GM23338 (cell line): ENCODE results near the gene ACTR6. TPM values are rescaled to one million over a fixed set of nuclear protein-coding genes. Genes with fewer than 3 reads are reported as not detected.
A peak's percentile ranks its signal among the peaks of the same experiment; 100 is the strongest.

Experiments used
- ATAC-seq: fragments of 200-7000 bp; cut with Tn5 transposase; 3 replicates; pipeline ENCODE4 v1.9.1; 2020
- DNase-seq: peaks from one replicate; pipeline ENCODE4 v3.0.0-alpha.2; 2015; ENCODE audit warnings: low spot score
- H2AFZ ChIP-seq: fragments of 200-600 bp; sonication (generic); 2 replicates; pipeline ENCODE4 v1.8.0; 2016; ENCODE audit warnings: antibody characterized with exemption, mild to moderate bottlenecking, moderate library complexity
- H3F3A ChIP-seq: fragments of 200-600 bp; sonication (generic); replicated peaks from 2 replicates; pipeline ENCODE4 v1.8.0; 2017; ENCODE audit warnings: antibody characterized with exemption, mixed run types, low read depth
- H3K27ac ChIP-seq: fragments of 200-600 bp; sonication (generic); 2 replicates; pipeline ENCODE4 v1.6.1; 2016; ENCODE audit warnings: low read depth
- H3K27me3 ChIP-seq: fragments of 200-600 bp; sonication (generic); 2 replicates; pipeline ENCODE4 v1.8.0; 2016; ENCODE audit warnings: mild to moderate bottlenecking, mixed run types, moderate library complexity; ENCODE audit not compliant: insufficient read depth
- H3K36me3 ChIP-seq: fragments of 200-600 bp; sonication (generic); 2 replicates; pipeline ENCODE4 v1.8.0; 2016; ENCODE audit warnings: mild to moderate bottlenecking; ENCODE audit not compliant: insufficient read depth
- H3K4me1 ChIP-seq: fragments of 200-600 bp; sonication (generic); 2 replicates; pipeline ENCODE4 v1.8.0; 2016; ENCODE audit warnings: mild to moderate bottlenecking, moderate library complexity; ENCODE audit not compliant: insufficient read depth
- H3K4me2 ChIP-seq: fragments of 200-600 bp; sonication (generic); 2 replicates; pipeline ENCODE4 v1.7.1; 2017; ENCODE audit warnings: mixed run types
- H3K4me3 ChIP-seq: fragments of 200-600 bp; sonication (generic); 2 replicates; pipeline ENCODE4 v1.6.1; 2016; ENCODE audit warnings: mixed run types
- H3K79me2 ChIP-seq: fragments of 200-600 bp; sonication (generic); replicated peaks from 2 replicates; pipeline ENCODE4 v1.8.0; 2017; ENCODE audit warnings: mild to moderate bottlenecking; ENCODE audit not compliant: insufficient read depth
- H3K9me2 ChIP-seq: fragments of 200-600 bp; sonication (generic); 2 replicates; pipeline ENCODE4 v1.8.0; 2017; ENCODE audit not compliant: insufficient read depth
- H4K20me1 ChIP-seq: fragments of 200-600 bp; sonication (generic); replicated peaks from 2 replicates; pipeline ENCODE4 v1.8.0; 2017; ENCODE audit warnings: mild to moderate bottlenecking; ENCODE audit not compliant: insufficient read depth
- H3K27ac Mint-ChIP-seq: 2 replicates; pipeline ENCODE4 v1.8.0; 2020; ENCODE audit warnings: inconsistent platforms, mild to moderate bottlenecking, moderate library complexity, mixed read lengths
- H3K27me3 Mint-ChIP-seq: 3 replicates; pipeline ENCODE4 v1.8.0; 2022; ENCODE audit warnings: low read depth, mild to moderate bottlenecking, moderate library complexity, mixed read lengths, inconsistent platforms; ENCODE audit not compliant: insufficient read depth, poor library complexity
- H3K36me3 Mint-ChIP-seq: 3 replicates; pipeline ENCODE4 v1.8.0; 2021; ENCODE audit warnings: low read depth, mild to moderate bottlenecking, inconsistent platforms, moderate library complexity, mixed read lengths
- H3K4me1 Mint-ChIP-seq: 3 replicates; pipeline ENCODE4 v1.8.0; 2020; ENCODE audit warnings: mild to moderate bottlenecking, inconsistent platforms, mixed read lengths
- H3K4me3 Mint-ChIP-seq: 3 replicates; pipeline ENCODE4 v1.8.0; 2021; ENCODE audit warnings: moderate library complexity, mild to moderate bottlenecking, inconsistent platforms, mixed read lengths
- H3K9me3 Mint-ChIP-seq: 3 replicates; pipeline ENCODE4 v1.8.0; 2020; ENCODE audit warnings: moderate library complexity, mild to moderate bottlenecking, inconsistent platforms, mixed read lengths
- EZH2 ChIP-seq: fragments of 200-600 bp; sonication (generic); IDR thresholded peaks from one replicate; pipeline ENCODE4 v1.8.0; 2017; ENCODE audit warnings: antibody characterized with exemption, mild to moderate bottlenecking, low read depth; ENCODE audit not compliant: unreplicated experiment
- EZH2phosphoT487 ChIP-seq: fragments of 200-600 bp; sonication (generic); IDR thresholded peaks from one replicate; pipeline ENCODE4 v1.8.1; 2018; ENCODE audit warnings: antibody characterized with exemption; ENCODE audit not compliant: unreplicated experiment
- JUNB ChIP-seq: IDR thresholded peaks from one replicate; pipeline ENCODE4 v1.6.1; 2016; ENCODE audit warnings: antibody characterized with exemption; ENCODE audit not compliant: unreplicated experiment
- POLR2AphosphoS5 ChIP-seq: IDR thresholded peaks from 2 replicates; pipeline ENCODE4 v1.6.1; 2016; ENCODE audit warnings: antibody characterized with exemption, low read depth
- STAT1 ChIP-seq: IDR thresholded peaks from one replicate; pipeline ENCODE4 v1.6.1; 2016; ENCODE audit warnings: antibody characterized with exemption; ENCODE audit not compliant: unreplicated experiment
- ZNF331 ChIP-seq: fragments of 250-450 bp; sonication (Bioruptor Pico); IDR thresholded peaks from 2 replicates; pipeline ENCODE4 v1.5.0; 2020; ENCODE audit warnings: low read depth, mild to moderate bottlenecking, moderate library complexity
- polyA plus RNA-seq: library from polyadenylated mRNA; unstranded; fragments of >200 nt; fragmentation: Nextera tagmentation; extraction: Ambion mirVana; gene quantifications from 2 replicates; pipeline ENCODE4 v1.2.1, GENCODE V29; 2016
- total RNA-seq: library from RNA; depleted of rRNA; stranded (reverse); fragments of >200 nt; shearing (Covaris generic); gene quantifications from 2 replicates; pipeline ENCODE4 v1.2.3, GENCODE V29; 2014
- TF ChIP-seq, protein P1 (sequence below), 2 experiments: fragments of 200-600 bp in 1 of 2; sonication (generic) in 1 of 2; conservative IDR thresholded peaks; 2 replicates each; pipeline versions ENCODE4 v1.5.1 to v1.6.1; 2016 to 2017; ENCODE audit warnings: antibody characterized with exemption in 2 of 2, low read depth in 2 of 2, mild to moderate bottlenecking in 2 of 2, moderate library complexity in 1 of 2
- TF ChIP-seq, protein P2 (sequence below): IDR thresholded peaks from one replicate; pipeline ENCODE4 v1.6.1; 2018; ENCODE audit warnings: antibody characterized with exemption; ENCODE audit not compliant: unreplicated experiment

Gene ACTR6
- total and polyA plus RNA-seq, 2 experiments from 2014 or later, result 30.1 to 42.5 TPM

DNA sequence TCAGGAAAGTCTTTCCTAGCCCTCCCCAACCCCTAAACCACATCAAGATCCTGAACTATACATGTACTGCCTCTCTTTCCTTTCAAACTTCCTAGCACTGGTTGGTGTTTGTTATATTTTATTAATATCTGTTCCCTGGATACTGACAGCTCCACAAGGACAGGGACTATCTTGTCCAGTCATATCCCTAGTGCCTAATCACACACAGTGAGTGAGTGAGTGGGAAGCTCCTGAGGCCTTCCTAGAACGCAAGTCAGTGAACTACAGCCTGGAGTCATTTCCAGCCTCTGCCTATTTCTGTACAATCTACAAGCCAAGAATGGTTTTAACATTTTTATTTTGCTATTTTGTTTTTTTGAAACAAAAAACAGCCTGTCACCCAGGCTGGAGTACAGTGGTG is 7.5 kb upstream of the ACTR6 start:
- Histone ChIP-seq H3K79me2 (peaks cover 4% of the 10 kb centered on the region; the same call in 1 of the 2 replicates), H3K4me1 (no peaks in the 10 kb centered on the region), H3K9me2 (no peaks in the 10 kb centered on the region), H3F3A (peaks cover 3% of the 10 kb centered on the region; the same call in 1 of the 2 replicates), H3K27ac (no peak overlapping the region), H4K20me1 (peaks cover 3% of the 10 kb centered on the region; the same call in 1 of the 2 replicates), H3K4me2 (no peak overlapping the region), H2AFZ (no peak overlapping the region), H3K4me3 (no peak overlapping the region), H3K36me3 (no peaks in the 10 kb centered on the region; the same call in 1 of the 2 replicates), H3K27me3 (no peaks in the 10 kb centered on the region)
- H3K9me3 Mint-ChIP-seq, result peaks cover 2% of the 10 kb centered on the region; the same call in 1 of the 3 replicates
- no peak overlapping the region for H3K4me3 Mint-ChIP-seq
- H3K27ac Mint-ChIP-seq, result peak overlapping the region; percentile 81; the same call in 1 of the 2 replicates
- H3K27me3 Mint-ChIP-seq, result no peaks in the 10 kb centered on the region
- H3K4me1 Mint-ChIP-seq, result peaks cover 6% of the 10 kb centered on the region; the same call in 1 of the 3 replicates
- ATAC-seq, result no peak
- TF ChIP-seq, protein P1, sequence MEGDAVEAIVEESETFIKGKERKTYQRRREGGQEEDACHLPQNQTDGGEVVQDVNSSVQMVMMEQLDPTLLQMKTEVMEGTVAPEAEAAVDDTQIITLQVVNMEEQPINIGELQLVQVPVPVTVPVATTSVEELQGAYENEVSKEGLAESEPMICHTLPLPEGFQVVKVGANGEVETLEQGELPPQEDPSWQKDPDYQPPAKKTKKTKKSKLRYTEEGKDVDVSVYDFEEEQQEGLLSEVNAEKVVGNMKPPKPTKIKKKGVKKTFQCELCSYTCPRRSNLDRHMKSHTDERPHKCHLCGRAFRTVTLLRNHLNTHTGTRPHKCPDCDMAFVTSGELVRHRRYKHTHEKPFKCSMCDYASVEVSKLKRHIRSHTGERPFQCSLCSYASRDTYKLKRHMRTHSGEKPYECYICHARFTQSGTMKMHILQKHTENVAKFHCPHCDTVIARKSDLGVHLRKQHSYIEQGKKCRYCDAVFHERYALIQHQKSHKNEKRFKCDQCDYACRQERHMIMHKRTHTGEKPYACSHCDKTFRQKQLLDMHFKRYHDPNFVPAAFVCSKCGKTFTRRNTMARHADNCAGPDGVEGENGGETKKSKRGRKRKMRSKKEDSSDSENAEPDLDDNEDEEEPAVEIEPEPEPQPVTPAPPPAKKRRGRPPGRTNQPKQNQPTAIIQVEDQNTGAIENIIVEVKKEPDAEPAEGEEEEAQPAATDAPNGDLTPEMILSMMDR (conservative IDR thresholded peaks at IDR 0.05; ENCODE audit: low read depth in 2 of 2), result no peak
- TF ChIP-seq EZH2, result no peak
- TF ChIP-seq, protein P2, sequence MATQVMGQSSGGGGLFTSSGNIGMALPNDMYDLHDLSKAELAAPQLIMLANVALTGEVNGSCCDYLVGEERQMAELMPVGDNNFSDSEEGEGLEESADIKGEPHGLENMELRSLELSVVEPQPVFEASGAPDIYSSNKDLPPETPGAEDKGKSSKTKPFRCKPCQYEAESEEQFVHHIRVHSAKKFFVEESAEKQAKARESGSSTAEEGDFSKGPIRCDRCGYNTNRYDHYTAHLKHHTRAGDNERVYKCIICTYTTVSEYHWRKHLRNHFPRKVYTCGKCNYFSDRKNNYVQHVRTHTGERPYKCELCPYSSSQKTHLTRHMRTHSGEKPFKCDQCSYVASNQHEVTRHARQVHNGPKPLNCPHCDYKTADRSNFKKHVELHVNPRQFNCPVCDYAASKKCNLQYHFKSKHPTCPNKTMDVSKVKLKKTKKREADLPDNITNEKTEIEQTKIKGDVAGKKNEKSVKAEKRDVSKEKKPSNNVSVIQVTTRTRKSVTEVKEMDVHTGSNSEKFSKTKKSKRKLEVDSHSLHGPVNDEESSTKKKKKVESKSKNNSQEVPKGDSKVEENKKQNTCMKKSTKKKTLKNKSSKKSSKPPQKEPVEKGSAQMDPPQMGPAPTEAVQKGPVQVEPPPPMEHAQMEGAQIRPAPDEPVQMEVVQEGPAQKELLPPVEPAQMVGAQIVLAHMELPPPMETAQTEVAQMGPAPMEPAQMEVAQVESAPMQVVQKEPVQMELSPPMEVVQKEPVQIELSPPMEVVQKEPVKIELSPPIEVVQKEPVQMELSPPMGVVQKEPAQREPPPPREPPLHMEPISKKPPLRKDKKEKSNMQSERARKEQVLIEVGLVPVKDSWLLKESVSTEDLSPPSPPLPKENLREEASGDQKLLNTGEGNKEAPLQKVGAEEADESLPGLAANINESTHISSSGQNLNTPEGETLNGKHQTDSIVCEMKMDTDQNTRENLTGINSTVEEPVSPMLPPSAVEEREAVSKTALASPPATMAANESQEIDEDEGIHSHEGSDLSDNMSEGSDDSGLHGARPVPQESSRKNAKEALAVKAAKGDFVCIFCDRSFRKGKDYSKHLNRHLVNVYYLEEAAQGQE, result no peak
- no peak for TF ChIP-seq ZNF331 (CRISPR knock-in tag)
- TF ChIP-seq STAT1, result no peak
- TF ChIP-seq EZH2phosphoT487, result no peak
- DNase-seq, result no peak
- peaks cover 39% of the 10 kb centered on the region for H3K36me3 Mint-ChIP-seq

DNA sequence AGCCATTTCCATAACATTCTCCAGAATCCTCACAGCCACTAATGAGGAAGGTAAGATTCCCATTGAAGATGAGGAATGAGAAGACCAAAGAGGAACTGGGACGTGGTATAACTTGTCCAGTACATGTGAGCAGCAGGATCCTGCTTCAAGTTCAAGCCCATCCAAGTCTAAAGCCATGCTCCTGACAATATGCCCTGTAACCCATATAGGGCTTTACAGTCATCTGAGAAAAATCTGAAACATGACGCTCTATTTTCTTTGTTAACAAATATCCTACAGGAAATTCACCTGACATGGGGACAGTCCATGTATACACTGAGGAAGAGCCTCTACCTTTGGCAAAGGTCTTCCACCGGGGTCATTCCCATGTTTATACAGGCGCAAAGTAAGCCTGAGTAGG is 3.1 kb upstream of the ACTR6 start:
- Histone ChIP-seq H3K4me1 (peaks cover 18% of the 10 kb centered on the region), H3K9me2 (no peaks in the 10 kb centered on the region), H2AFZ (no peak overlapping the region), H3K4me3 (no peak overlapping the region), H3K27ac (no peak overlapping the region), H3K79me2 (peaks cover 21% of the 10 kb centered on the region), H3K27me3 (no peaks in the 10 kb centered on the region), H4K20me1 (no peaks in the 10 kb centered on the region; the same call in 1 of the 2 replicates), H3F3A (peaks cover 11% of the 10 kb centered on the region), H3K4me2 (no peak overlapping the region), H3K36me3 (no peaks in the 10 kb centered on the region; the same call in 1 of the 2 replicates)
- H3K27ac Mint-ChIP-seq, result no peak overlapping the region
- no peak for ATAC-seq
- H3K27me3 Mint-ChIP-seq, result peaks cover 8% of the 10 kb centered on the region
- peaks cover 15% of the 10 kb centered on the region for H3K36me3 Mint-ChIP-seq
- DNase-seq, result no peak
- no peak overlapping the region for H3K4me3 Mint-ChIP-seq
- H3K9me3 Mint-ChIP-seq, result no peaks in the 10 kb centered on the region
- TF ChIP-seq JUNB, result no peak
- no peak for TF ChIP-seq POLR2AphosphoS5
- TF ChIP-seq EZH2phosphoT487, result no peak
- no peak for TF ChIP-seq EZH2
- TF ChIP-seq STAT1, result no peak
- peaks cover 12% of the 10 kb centered on the region for H3K4me1 Mint-ChIP-seq
